ENCODE data around the gene RHBDD2. TPM values are rescaled to one million over a fixed set of nuclear protein-coding genes. Genes with fewer than 3 reads are reported as not detected.
A peak's percentile ranks its signal among the peaks of the same experiment; 100 is the strongest.

RHBDD2 gene
- total RNA-seq, 4 donors from 2014 or later = 44.9 to 79.7 (median 63.7) TPM

DNA sequence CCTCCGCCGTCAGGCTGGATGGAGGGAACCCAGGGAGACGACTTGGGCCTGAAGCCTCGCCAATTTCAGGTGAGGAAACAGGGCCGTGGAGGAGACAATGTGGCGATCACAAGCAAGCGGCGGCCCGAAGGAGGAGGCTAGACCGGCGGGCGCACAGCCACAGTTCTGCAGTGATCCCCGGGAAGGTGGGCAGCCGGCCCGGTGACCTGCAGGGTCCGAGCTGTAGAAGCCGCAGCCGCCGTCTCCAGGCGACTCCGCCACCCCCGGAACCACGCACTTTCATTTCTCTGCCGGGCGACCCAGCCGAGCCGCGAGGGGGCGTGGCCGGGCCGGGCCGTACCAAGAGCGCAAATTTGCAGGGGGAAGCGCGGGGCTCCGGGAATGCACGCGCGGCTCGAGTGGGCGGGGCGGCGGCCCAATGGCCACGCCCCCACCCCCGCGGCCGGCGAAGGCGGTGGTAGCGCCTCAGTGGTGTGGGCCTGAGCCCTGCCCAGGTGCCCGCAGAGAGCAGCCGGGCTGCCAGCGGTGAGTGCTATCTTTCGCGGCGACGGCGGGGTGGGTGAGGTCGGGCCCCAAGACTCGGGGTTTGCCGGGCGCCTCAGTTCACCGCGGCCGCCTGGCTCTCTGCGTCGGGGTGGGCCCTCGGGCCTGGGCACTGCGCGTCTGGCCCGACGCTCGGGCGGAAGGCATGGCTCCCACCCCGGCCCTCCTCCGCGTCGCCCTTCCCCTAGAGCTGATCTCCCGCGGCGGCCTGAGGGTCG is 36.0 kb downstream of the RHBDD2 start, which contains the start of gene POR:
TSS of gene POR (plus strand) at position 501 of the 761 bp plus-strand sequence. CDS start 38,847 bp downstream, outside the sequence.
- Histone ChIP-seq H3K27me3 (no peaks in the 10 kb centered on the region), H3K4me3 (peak within 1 kb of the TSS; percentile 64 to 100 (median 86)), H3K9me3 (no peaks in the 10 kb centered on the region), H3K27ac (peak within 1 kb of the TSS; percentile 87 to 96 (median 94)), H3K36me3 (no peaks in the 10 kb centered on the region), H3K4me1 (peaks cover 6 to 29% (median 19%) of the 10 kb centered on the region in 4 donors)
- 0% methylated on average over 40 of the region's 82 CpGs; no CpG with 5 or more reads in 1 of the 2 donors for WGBS, 2 donors (ENCODE audit: low coverage in 1 of 2)
- peak; percentile 97 for DNase-seq
- in situ Hi-C loops (cut with MboI; ENCODE audit: low pct_ligation_motif_present in 1 of 4, low pct_unique_long_range_greater_than_20kb in 1 of 4, low sequenced_read_pairs in 3 of 4) = loop anchor here in 1 of 4 donors (10.0 kb wide), 1 partner anchor 80 kb away; the partner anchor contains the start of gene TMEM120A
- intact Hi-C loops (cut with DNase I; ENCODE audit: low total_unique reads) = loop anchor here (5.0 to 10.0 kb wide), 3 partner anchors 38 to 80 kb away; partner anchors contain the start of genes RHBDD2 and TMEM120A
- TF ChIP-seq POLR2AphosphoS5 (IDR thresholded peaks at IDR 0.05) (peak; percentile 99 to 100 (median 100)), EP300 (IDR thresholded peaks at IDR 0.05; ENCODE audit: low read depth) (no peak), POLR2A (IDR thresholded peaks at IDR 0.05) (peak; percentile 99)
- TF ChIP-seq, protein P1, sequence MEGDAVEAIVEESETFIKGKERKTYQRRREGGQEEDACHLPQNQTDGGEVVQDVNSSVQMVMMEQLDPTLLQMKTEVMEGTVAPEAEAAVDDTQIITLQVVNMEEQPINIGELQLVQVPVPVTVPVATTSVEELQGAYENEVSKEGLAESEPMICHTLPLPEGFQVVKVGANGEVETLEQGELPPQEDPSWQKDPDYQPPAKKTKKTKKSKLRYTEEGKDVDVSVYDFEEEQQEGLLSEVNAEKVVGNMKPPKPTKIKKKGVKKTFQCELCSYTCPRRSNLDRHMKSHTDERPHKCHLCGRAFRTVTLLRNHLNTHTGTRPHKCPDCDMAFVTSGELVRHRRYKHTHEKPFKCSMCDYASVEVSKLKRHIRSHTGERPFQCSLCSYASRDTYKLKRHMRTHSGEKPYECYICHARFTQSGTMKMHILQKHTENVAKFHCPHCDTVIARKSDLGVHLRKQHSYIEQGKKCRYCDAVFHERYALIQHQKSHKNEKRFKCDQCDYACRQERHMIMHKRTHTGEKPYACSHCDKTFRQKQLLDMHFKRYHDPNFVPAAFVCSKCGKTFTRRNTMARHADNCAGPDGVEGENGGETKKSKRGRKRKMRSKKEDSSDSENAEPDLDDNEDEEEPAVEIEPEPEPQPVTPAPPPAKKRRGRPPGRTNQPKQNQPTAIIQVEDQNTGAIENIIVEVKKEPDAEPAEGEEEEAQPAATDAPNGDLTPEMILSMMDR (IDR thresholded peaks at IDR 0.05) = peak in 2 of 5 experiments; percentile 10 to 12

DNA sequence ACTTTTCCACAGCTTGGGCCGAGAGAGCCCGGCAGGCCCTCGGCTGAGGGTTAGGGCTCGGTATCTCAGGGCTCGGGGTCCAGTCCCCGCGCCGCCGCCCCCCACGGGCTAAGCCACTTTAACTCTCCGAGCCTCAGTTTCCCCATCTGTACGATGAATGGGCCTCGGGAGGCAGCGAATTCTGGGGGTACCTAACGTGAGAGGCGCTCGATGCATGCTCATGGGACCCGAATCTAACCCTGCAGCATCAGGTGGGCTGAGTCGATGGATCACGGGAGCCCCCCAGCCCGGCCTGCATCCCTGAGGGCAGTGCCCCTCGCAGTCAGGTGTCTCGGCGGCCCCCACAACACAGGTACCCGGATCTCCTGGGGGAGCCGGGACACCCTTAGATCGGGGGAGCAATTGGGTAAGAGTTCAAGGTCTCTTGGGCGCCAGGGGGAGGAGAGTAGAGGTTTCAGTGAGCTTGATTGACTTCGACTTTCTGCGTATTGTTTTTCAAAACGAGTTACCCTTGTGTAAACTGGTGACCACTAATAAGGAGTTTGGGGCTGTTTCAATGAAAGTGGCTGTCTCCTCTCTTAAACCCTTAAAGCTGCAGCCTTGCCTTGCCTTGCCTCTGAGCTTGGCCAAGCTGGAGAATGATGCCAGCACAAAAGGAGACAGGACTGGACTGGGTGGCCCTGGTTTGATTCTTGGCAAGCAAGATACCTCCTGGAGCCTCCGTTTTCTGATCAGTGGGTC is 36.8 kb downstream of the RHBDD2 start:
- TF ChIP-seq, protein P1 (IDR thresholded peaks at IDR 0.05) = no peak
- no peak for TF ChIP-seq POLR2A (IDR thresholded peaks at IDR 0.05)
- no peak for TF ChIP-seq EP300 (IDR thresholded peaks at IDR 0.05; ENCODE audit: low read depth)
- no peak for TF ChIP-seq POLR2AphosphoS5 (IDR thresholded peaks at IDR 0.05)
- 0 to 1% methylated on average over 2 to 28 of the region's 32 CpGs for WGBS, 2 donors (ENCODE audit: low coverage in 1 of 2)

DNA sequence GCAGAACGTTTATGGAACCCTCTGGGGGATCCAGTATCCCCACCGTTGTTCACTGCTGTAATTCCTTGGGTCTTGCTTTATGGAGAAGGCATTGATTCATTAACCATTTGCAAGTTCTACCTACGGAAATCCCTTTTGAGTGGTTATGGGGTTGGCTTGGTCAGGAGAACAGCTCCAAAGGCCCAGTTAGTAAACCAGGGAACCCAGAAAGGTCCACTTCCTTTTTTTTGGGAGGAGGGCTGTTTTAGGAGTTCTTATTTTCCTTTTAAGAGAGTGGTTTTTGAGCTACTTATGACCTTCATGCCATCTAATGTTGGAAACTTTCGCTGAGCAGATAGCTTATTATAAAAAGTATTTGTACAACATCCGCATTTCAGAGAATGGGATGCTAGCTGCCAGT is 37.4 kb downstream of the RHBDD2 start:
- Histone ChIP-seq H3K36me3 (no peaks in the 10 kb centered on the region), H3K27me3 (no peaks in the 10 kb centered on the region), H3K27ac (peak overlapping the region in 2 of 4 donors; percentile 94), H3K4me3 (peak overlapping the region in 3 of 4 donors; percentile 82 to 100 (median 91)), H3K4me1 (peaks cover 6 to 41% (median 28%) of the 10 kb centered on the region in 4 donors), H3K9me3 (no peaks in the 10 kb centered on the region)
- TF ChIP-seq, protein P1 (IDR thresholded peaks at IDR 0.05) = no peak
- TF ChIP-seq POLR2A (IDR thresholded peaks at IDR 0.05) = no peak
- no peak for TF ChIP-seq POLR2AphosphoS5 (IDR thresholded peaks at IDR 0.05)
- no peak for TF ChIP-seq EP300 (IDR thresholded peaks at IDR 0.05; ENCODE audit: low read depth)
- 64 to 78% methylated on average over 2 to 5 of the region's 5 CpGs for WGBS, 2 donors (ENCODE audit: low coverage in 1 of 2)
- intact Hi-C loops (cut with DNase I; ENCODE audit: low total_unique reads) = loop anchor here (5.0 to 10.0 kb wide), 3 partner anchors 39 to 79 kb away; partner anchors contain the start of genes RHBDD2 and TMEM120A
- DNase-seq = no peak
- in situ Hi-C loops (cut with MboI; ENCODE audit: low pct_ligation_motif_present in 1 of 4, low pct_unique_long_range_greater_than_20kb in 1 of 4, low sequenced_read_pairs in 3 of 4) = loop anchor here in 1 of 4 donors (10.0 kb wide), 1 partner anchor 79 kb away; the partner anchor contains the start of gene TMEM120A

More for the DNA sequence above, 36.8 kb downstream of the RHBDD2 start:
- DNase-seq = peak; percentile 31
- peak overlapping the region; percentile 59 to 100 (median 86) for H3K4me3 ChIP-seq
- H3K27me3 ChIP-seq = no peaks in the 10 kb centered on the region
- in situ Hi-C loops (cut with MboI; ENCODE audit: low pct_ligation_motif_present in 1 of 4, low pct_unique_long_range_greater_than_20kb in 1 of 4, low sequenced_read_pairs in 3 of 4) (loop anchor here in 1 of 4 donors (10.0 kb wide), 1 partner anchor 79 kb away; the partner anchor contains the start of gene TMEM120A), intact Hi-C loops (cut with DNase I; ENCODE audit: low total_unique reads) (loop anchor here (5.0 to 10.0 kb wide), 3 partner anchors 38 to 79 kb away; partner anchors contain the start of genes RHBDD2 and TMEM120A)
- H3K9me3 ChIP-seq = no peaks in the 10 kb centered on the region
- H3K27ac ChIP-seq = peak overlapping the region; percentile 87 to 96 (median 94)
- H3K36me3 ChIP-seq = no peaks in the 10 kb centered on the region
- peaks cover 6 to 34% (median 25%) of the 10 kb centered on the region in 4 donors for H3K4me1 ChIP-seq
